ENCODE data around the gene ACTN1.

ACTN1 gene

DNA sequence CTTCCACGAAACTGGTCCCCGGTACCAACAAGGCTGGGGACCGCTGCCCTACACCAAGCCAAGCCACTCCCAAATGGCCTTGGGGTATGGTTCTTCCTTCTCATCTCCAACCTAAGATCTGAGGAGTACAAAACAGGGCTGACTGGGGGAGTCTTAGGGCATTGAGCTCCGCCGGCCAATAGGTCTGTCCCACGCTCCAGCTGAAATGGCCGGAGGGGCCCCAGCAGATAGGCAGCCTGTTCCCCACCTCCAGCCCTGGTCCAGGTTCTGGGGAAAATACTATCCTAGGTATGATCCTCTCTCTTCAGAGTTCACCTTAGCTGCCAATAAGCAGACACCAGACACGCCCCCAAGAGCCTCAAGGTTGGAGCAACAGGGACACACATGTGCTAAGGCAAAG lies 90.2 kb downstream of the ACTN1 start:
- no peak for DNase-seq (ENCODE audit: low read depth)

DNA sequence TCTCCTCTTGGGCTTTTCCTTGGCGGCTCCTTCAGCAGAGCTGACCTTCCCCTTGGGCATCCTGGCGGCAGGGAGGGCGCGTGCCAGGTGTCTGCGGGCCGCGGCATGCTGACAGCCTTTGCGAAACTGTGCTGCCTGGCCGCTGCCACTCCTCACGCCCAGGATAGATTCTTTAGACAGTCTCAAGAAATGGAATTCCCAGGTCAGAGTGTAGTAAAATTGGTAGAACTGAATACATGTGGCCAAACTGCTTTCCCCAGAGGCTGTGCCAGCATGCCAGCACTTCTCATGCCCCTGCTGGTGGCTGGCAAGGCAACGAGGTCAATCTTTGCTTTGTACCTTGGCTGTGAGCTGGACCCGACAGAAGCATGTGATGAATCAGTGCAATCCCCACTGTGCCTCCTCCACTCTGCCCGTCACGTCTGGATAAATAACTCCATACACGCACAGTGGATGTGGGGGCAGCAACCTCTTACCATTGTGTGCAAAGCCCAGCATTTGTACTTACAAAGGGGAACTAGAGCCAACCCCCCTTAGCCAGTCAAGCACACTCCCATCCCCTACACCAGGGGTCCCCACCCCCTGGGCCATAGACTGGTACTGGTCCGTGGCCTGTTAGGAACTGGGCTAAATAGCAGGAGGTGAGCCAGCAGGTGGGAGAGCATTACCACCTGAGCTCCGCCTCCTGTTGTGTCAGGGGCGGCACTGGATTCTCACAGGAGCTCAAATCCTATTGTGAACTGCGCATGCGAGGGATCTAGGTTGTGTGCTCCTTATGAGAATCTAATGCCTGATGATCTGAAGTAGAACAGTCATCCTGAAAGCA lies 90.9 kb downstream of the ACTN1 start:
- no peak for DNase-seq (ENCODE audit: low read depth)

DNA sequence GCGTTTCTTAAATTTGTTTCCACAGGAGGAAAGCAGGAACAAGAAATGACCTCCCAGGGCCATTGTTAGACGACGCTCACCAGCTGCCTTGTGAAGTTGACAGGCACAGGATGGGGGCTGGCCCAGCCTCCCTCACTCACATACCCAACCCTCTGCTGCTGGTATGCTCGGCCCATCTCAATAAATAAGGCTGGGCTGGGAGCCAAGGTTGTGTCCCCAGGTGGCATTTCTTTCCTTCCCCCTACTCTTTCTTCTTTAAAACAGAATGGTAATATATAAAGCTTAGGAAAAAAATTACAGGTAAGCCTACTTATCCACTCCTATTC lies 93.0 kb downstream of the ACTN1 start:
- no peak for DNase-seq (ENCODE audit: low read depth)

DNA sequence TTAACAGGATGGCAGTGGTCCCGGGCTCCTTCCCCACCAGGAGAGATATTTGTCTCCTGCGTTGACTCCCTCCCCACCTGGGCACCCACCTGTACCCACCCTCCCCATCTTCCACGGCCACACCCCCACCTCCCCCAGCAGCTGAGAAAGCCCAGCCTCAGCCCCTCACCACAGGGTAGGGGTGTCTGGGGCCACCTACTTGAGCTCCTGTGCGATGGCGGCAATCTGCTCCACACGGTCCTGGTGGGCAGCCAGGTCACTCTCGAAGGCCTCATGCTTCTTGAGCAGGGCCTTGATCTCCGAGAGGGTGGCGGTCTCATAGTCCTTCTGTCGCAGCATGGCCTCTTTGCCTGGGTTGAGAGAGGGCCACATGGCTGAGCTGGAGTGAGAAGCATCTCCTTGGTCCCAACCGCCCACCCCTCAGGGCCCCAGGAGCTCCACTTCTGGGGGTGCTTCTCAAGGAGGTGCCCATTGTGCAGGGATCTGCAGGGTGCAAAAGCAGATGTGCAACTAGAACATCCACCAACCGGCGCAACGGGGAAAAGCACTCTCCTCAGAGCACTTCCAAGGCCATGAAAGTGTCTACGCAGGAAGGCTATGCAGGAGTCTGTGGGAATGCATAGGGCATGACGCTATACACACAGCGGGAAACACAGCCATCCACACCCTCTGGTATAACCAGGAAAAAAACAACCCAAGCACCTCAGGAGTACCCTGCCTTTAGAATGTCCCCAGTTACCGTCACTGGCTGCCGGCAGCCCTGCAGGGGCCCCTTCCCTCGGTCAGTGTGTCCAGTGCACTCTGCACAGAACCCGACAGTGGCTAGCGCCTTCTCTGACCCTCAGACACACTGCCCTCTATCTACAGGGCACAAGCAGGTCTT lies 93.6 kb downstream of the ACTN1 start:
- no peak for DNase-seq (ENCODE audit: low read depth)

DNA sequence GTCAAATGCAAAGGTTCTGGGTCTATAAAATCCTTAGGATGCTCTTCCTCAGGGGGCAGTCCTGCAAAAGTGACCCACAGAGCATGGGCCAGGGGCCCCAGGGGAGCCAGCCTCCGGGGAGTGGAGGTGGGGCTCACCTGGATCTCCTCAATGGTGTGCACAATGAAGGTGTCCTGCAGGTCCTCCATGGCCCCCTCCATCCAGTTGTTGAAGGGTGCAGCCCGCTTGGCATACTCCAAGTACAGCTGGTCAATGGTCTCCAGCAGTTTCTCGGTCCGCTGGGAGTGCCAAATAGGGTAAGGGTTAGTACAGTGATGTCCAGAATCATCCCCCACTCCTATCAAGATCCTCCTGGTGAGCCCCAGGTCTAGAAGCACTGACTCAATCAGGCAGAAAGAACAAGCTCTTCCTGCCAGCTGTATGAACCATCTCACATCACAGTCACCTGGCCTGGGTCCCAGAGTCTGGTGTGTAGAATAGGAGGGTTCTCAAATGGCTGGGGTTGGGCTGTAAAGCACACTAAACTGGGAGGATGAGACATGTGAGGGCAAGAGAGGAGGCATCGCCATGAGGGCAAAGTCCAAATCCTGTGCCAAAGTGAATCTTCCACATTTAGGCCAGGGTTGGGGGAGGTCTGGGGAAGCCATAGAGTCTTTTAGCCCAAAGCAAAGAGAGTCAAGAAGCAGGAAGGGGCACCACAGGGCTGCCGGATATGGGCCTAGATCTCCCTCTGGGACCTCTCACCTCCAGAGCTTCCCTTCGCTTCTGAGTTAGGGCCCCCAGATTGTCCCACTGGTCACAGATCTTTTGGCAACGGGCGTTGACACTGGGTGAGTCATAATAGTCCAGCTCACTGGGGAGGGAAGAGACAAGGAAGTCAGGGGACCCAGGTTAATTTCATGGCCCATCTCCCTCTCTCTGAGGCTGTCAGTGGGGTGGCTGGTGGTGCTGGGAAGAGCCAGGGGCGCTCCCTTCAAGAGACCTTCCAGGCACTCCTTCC lies 94.8 kb downstream of the ACTN1 start:
- DNase-seq (ENCODE audit: low read depth) = no peak

DNA sequence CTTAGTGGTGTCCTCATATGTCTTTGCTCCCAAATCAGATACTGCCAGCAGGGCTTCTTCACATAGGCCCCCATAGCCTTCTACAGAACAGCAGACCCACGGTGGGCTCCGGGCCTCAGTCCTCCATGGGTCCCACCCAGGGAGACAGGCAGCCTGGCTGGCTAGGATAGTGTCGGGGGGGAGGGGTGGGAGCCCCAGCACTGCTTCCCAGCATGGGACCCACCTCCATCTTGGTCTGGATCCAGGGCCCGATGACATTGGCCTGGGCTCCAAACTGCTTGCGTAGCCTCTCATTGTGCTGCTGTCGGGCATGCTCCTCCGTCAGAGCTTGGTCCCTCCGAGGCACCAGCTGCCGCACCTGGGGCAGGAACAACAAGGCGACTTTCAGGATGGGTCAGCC lies 96.9 kb downstream of the ACTN1 start:
- no peak for DNase-seq (ENCODE audit: low read depth)

DNA sequence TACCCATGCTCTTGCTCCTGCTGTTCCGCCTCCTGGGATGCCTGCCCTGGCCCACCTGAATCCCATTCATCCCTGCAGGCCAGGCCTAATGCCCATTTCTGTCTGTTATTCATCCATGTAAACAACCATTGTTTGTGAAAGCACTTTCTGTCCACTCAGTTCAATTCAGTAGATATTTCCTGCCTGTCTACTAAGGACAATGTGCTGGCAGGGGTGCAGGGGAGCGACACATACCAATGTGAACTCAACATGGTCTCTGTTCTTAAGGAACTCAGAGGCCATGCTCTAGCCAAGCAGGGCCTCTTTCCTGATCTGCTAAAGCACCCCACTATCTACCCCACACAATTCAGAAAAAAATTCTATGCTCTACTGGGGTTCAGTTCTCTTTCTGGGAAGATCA lies 97.7 kb downstream of the ACTN1 start:
- no peak for DNase-seq (ENCODE audit: low read depth)

DNA sequence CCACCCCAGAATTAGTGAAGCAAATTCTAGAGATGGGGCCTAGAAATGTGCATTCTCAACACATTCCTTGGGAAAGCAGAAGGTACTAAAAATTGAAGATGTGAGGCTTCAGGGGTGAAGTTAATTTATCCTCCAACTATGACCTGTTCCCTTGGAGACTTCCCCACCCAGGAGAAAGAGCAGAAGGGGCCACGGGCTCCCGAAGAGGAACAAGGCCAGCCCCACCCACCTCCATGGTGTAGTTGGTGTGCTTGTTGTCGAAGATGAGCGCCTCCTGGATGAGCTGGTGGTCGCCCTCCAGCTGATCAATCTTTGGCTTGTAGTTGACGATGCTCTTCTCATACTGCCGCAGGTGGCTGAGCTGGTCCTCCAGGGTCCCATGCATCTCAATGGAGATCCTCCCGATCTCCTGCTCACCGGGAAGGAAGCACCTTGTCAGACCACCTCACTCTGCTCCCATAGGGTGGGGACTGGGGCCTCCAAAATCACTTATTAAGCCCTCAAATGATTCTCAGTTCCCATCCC lies 98.5 kb downstream of the ACTN1 start:
- DNase-seq (ENCODE audit: low read depth) = no peak

DNA sequence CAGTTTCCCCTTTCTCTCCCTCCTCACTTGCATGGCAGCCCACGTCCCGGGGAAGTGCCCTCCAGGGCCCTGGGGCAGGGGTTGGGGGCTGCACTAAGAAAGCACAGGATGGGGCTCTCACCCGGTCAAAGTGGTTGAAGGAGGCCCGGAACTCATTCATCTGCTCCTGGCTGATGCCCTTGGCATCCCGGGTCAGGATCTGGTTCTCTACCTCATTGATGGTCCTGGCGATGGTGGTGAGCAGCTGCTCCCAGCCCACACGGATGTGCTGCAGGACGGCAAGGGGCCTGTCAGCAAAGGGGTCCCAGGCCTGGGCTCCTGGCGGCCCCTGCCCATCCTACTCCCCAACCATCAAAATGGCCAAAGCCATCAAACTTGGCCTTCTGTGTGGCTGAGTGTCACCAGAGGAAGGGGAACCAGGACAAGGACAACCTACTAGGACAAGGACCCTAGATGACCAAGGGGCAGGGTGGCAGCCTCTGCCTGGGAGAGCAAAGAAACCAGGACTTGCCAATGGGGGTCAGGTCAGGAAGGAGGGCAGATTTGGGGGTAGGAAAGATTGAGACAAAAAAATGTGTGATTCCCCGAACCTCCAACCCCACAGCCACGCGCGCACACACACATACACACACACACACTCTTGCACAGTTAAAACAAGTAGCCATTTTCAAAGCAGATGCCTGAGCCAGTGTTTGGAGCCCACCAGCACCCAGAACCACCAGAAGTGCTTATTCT lies 99.1 kb downstream of the ACTN1 start:
- DNase-seq (ENCODE audit: low read depth) = no peak

DNA sequence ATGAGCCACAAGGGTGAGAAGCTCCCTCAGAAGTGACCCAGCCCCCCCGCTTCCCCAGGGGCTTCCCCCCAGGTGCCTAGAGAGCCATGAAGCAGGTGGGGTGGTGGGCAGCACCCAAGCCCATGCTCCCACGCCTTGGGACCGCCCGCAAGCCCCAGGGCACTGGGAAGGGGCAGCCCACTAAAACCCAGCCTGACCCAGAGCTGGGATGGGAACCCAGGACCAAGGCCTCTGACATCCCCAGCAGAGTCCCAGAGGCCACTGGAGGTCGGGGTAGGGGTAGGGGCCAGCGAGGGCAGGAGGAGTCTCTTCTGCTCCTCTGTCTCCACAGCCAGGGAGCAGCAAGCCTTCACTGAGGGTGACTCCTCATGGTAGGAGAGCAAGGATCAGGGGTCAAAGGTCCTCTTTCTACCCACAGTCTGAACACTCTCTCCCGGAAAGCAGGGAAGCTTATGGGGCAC lies 99.8 kb downstream of the ACTN1 start:
- no peak for DNase-seq (ENCODE audit: low read depth)

DNA sequence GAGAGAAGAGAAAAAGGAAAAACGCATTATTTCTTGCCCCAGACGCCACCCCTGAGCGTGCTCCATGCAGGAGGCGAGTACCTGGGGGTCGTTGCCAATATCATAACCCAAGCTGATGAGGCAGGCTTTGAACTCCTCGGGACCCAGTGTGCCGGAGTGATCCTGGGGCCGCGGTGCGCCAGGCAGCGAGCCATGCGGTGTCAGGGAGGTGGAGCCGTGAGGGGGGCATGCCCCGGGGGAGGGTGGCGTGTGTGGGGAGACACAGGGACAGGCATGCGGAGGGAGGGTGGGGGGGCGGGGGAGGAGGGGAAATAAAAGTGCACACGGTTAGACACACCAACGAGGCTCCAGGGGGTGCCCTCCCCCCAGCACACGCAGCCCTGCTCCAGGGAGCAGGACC lies 100.2 kb downstream of the ACTN1 start:
- DNase-seq (ENCODE audit: low read depth) = no peak

DNA sequence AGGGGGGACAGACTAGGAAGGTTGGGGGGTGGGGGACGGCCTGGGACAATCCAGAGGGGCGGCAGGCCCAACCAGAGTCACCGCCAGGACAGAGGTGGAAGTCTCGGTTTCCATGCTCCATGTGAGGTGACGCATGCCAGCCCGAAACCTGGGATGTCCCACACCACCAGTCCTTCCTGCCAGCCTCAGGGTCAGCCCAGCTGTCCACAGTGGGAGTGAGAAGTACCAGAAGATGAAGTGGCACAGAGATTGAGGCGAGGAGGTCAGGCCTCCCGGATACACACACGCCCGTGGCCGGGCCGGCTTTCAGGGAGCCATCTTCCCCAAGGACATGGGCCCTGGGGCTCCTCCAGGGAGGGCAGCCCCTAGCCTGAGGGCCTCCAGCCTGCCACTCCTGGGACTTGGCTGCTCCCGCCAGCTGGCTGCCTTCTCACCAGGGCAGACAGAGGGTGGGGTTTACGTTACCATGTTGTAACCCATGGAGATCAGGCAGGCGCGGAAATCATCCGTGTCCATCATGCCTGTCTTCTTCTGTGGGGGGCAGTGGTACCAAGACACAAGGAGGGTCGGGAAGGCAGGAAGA lies 101.0 kb downstream of the ACTN1 start:
- DNase-seq (ENCODE audit: low read depth) = no peak

DNA sequence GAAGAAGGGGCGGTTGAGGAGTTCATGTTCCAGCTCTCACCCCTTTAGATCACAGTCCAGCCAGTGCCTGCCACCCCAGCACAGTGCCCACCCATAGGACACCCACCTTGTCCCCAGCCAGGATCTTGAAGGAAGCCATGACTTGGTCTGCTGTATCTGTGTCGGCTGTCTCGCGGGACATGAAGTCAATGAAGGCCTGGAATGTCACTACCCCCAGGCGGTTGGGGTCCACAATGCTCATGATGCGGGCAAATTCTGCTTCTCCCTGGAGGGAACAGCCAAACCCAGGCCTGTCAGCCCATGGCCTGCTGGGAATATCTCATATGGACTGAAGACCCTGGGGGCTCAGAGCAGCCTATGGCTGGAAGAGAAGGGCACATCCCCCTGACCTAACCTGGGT lies 102.1 kb downstream of the ACTN1 start:
- no peak for DNase-seq (ENCODE audit: low read depth)

DNA sequence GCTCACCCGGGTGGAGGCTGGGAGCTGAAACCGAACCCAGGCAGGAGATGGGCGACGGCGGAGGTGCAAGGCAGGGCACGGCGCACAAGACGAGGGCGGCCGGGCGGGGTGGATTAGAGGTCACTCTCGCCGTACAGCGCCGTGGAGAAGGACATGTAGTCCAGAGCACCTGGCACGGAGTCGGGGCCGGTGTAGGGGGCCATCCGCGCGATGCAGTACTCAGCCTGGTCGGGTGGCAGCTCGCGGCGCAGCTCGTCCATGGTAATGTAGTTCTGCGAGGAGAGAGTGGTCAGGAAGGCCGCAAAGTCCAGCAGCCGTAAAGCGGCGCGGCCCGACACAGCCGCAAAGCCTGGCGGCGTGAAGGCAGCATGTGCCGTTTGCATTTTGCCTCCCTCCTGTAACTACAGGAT lies 104.4 kb downstream of the ACTN1 start:
- no peak for DNase-seq (ENCODE audit: low read depth)

DNA sequence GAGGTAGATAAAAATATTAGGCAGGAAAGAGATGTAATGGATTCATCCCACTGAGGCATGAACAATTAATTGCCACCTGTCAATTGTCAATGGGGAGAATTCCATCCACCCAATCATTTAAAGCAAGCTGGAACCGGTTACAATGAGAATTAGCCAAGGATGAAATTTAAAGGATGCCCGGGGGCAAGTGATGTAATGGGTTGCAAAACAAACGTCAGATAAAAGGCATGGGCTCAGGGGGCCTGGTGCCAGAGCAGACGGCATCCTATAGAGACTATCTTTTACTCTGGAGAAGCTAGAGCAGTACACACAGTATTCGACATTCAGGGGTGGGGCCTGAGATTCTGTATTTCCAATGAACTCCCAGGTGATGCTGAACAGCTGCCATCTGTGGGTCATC lies 105.7 kb downstream of the ACTN1 start:
- DNase-seq (ENCODE audit: low read depth) = no peak

DNA sequence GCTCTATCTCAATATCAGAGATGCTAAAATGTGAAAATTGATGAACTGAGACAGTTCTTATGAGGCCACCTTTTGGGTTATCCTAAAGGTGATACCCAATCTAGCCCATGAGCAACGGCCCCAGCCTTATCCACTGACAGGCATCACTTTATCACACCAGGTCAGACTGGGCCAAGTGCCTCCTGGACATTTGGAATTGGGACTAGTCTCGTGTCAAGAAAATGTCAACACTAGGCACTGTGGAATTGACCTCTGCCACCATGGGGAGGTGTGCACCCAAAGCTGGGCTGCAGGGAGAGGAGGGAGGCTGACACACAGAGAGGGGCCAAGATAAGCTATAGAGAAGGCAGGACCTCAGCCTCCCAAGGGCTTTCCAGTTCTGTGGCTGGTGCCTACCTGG lies 107.7 kb downstream of the ACTN1 start:
- DNase-seq (ENCODE audit: low read depth) = no peak

DNA sequence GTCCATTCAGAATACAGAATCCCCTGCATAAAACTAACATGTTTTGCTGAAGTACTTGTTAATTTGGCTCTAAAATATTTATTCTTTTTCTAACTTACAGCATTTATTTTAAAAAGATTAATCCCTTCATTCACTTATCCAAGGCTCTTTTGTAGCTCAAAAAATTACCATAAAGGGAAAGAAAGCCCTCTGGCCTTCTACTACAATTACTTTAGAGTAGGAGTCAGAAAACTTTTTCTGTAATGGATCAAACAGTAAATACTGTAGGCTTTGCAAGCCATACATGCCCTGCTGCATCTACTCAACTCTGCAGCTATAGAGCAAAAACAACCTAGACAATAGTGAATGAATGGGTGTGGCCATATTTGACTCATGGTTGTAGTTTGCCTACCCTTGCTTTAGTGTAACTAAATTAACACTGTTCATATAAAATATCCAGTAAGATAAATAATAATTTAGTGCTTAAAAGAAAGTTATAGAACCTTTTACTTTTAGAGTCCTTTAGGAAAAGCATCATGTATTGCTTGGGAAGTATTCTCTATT lies 112.0 kb downstream of the ACTN1 start:
- no peak for DNase-seq (ENCODE audit: low read depth)

DNA sequence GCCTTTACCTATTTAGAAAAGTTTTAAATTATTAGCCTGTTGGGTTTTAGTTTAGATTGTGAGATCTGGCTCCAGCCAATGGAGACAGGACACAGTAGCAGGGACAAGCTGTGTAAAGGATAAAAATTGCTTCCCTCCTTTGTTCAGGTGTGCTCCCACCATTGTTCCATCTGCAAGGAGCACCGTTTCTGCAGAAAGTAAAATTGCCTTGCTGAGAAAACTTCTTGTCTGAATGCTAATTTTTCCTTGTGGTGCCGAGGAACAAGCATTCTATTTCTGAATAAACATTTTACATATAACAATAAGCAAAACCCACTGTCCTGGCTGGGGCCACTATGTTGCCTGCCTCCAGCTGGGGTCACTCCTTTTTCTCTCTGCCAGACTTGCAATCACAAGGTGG lies 113.6 kb downstream of the ACTN1 start:
- no peak for DNase-seq (ENCODE audit: low read depth)

DNA sequence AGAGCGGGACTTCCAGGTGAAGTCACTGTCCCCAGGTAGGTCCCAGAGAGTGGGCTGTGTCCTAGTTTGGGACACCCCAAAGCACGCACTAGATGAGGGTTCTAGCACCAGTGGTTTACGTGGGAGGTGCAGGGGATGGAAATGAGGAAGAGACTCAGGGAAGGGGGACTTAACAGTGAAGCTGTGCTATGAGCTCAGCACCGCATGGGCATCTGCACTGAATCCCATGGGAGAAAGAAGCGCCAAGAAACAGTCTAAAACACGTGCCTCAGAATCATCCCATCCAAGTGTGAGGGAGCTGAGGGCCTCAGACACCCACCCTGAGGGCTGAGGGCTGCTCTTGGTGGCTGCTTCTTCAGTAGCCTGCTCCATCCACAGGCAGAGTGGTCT lies 114.7 kb downstream of the ACTN1 start:
- no peak for DNase-seq (ENCODE audit: low read depth)

DNA sequence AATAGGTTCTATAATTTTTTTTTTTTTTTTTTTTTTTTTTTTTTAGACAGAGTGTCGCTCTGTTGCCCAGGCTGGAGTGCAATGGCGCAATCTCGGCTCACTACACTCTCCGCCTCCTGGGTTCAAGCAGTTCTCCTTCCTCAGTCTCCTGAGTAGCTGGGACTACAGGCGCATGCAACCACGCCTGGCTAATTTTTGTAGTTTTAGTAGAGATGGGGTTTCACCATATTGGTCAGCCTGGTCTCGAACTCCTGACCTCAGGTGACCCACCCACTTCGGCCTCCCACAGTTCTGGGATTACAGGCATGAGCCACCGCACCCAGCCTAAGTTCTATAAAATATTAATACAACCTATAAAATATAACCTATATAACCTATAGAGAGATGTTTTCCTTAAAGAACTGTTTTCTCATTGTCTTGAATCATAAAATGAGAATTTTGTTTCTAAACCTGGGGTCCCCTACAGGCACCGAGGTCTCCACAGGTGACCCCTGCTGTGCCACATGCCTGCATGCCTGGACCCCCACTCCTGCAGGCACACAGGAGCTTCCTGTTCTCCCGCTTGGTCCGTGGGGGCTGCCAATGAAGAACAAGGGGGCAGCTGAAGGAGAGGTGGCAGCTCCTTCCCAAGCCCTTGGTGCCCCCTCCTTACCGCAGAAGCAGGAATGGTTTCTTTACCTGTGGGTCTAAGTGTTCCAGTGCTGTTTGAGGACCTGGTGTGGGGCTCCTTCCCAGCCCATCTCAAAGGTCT lies 115.3 kb downstream of the ACTN1 start:
- no peak for DNase-seq (ENCODE audit: low read depth)

All from activated T-cell treated with anti-CD3 and anti-CD28 coated beads for 48 hours (primary cell).